GM06990 (cell line): ENCODE results near the gene HES4.
"Not testable (repeated sequence)": the region's sequence is repeated elsewhere in the genome, so short reads cannot be mapped to it uniquely, and the experiment has no call there.

Experiments
- DNase-seq: peaks from one replicate; pipeline ENCODE4 v3.0.0-alpha.2; 2011; ENCODE audit not compliant: insufficient read length; ENCODE audit errors: extremely low read depth
- H3K27me3 ChIP-seq: replicated peaks from 2 replicates; pipeline ENCODE4 v1.6.0; 2011; ENCODE audit warnings: low read length; ENCODE audit not compliant: control insufficient read depth, insufficient read depth
- H3K36me3 ChIP-seq: 2 replicates; pipeline ENCODE4 v1.5.1; 2011; ENCODE audit warnings: low read length; ENCODE audit not compliant: control insufficient read depth, insufficient read depth
- H3K4me3 ChIP-seq: replicated peaks from 2 replicates; pipeline ENCODE4 v1.5.1; 2011; ENCODE audit warnings: low read depth, mild to moderate bottlenecking, control low read depth, low read length
- CTCF ChIP-seq: IDR thresholded peaks from 2 replicates; pipeline ENCODE4 v1.5.1; 2011; ENCODE audit warnings: low read length, control low read depth, mild to moderate bottlenecking, inconsistent platforms; ENCODE audit not compliant: insufficient read depth, poor library complexity, severe bottlenecking

Gene HES4

GRCh38 chr1:979744-980072 is 20.2 kb downstream of the HES4 start:
- H3K27me3 ChIP-seq, result no peaks in the 10 kb centered on the region; the same call in 1 of the 2 replicates
- no peak overlapping the region for H3K4me3 ChIP-seq
- no peak for DNase-seq
- TF ChIP-seq CTCF, result no peak
- H3K36me3 ChIP-seq, result no peaks in the 10 kb centered on the region

GRCh38 chr1:978835-979743 is 20.8 kb downstream of the HES4 start:
- no peaks in the 10 kb centered on the region; the same call in 1 of the 2 replicates for H3K27me3 ChIP-seq
- TF ChIP-seq CTCF, result no peak
- no peak for DNase-seq
- H3K36me3 ChIP-seq, result no peaks in the 10 kb centered on the region
- no peak overlapping the region for H3K4me3 ChIP-seq

- no peak for DNase-seq
- Histone ChIP-seq H3K36me3 (no peaks in the 10 kb centered on the region), H3K27me3 (no peaks in the 10 kb centered on the region; the same call in 1 of the 2 replicates), H3K4me3 (no peak overlapping the region)
- no peak for TF ChIP-seq CTCF
These were observed 21.6 kb downstream of the HES4 start for GRCh38 chr1:978069-978834.

DNA sequence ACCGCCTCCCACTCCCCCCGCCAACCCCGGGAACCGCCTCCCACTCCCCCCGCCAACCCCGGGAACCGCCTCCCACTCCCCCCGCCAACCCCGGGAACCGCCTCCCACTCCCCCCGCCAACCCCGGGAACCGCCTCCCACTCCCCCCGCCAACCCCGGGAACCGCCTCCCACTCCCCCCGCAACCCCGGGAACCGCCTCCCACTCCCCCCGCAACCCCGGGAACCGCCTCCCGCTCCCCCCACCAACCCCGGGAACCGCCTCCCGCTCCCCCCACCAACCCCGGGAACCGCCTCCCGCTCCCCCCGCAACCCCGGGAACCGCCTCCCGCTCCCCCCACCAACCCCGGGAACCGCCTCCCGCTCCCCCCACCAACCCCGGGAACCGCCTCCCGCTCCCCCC is 23.1 kb downstream of the HES4 start:
- not testable (repeated sequence) for H3K4me3 ChIP-seq, DNase-seq, H3K36me3 ChIP-seq, H3K27me3 ChIP-seq

- peak; percentile 66 for TF ChIP-seq CTCF
- no peaks in the 10 kb centered on the region for H3K36me3 ChIP-seq
- H3K4me3 ChIP-seq, result no peak overlapping the region
- H3K27me3 ChIP-seq, result no peaks in the 10 kb centered on the region; the same call in 1 of the 2 replicates
- peak; percentile 63 for DNase-seq
These were observed 23.8 kb downstream of the HES4 start for GRCh38 chr1:975896-976683.
